GM23338 (cell line): ENCODE measurements around the gene UBE2S. TPM values are rescaled to one million over a fixed set of nuclear protein-coding genes. Genes with fewer than 3 reads are reported as not detected.

Source experiments
- ATAC-seq: fragments of 200-7000 bp; cut with Tn5 transposase; 3 replicates; pipeline ENCODE4 v1.9.1; 2020
- DNase-seq: peaks from one replicate; pipeline ENCODE4 v3.0.0-alpha.2; 2015; ENCODE audit warnings: low spot score
- H2AFZ ChIP-seq: fragments of 200-600 bp; sonication (generic); 2 replicates; pipeline ENCODE4 v1.8.0; 2016; ENCODE audit warnings: antibody characterized with exemption, mild to moderate bottlenecking, moderate library complexity
- H3F3A ChIP-seq: fragments of 200-600 bp; sonication (generic); replicated peaks from 2 replicates; pipeline ENCODE4 v1.8.0; 2017; ENCODE audit warnings: antibody characterized with exemption, mixed run types, low read depth
- H3K27ac ChIP-seq: fragments of 200-600 bp; sonication (generic); 2 replicates; pipeline ENCODE4 v1.6.1; 2016; ENCODE audit warnings: low read depth
- H3K27me3 ChIP-seq: fragments of 200-600 bp; sonication (generic); 2 replicates; pipeline ENCODE4 v1.8.0; 2016; ENCODE audit warnings: mild to moderate bottlenecking, mixed run types, moderate library complexity; ENCODE audit not compliant: insufficient read depth
- H3K36me3 ChIP-seq: fragments of 200-600 bp; sonication (generic); 2 replicates; pipeline ENCODE4 v1.8.0; 2016; ENCODE audit warnings: mild to moderate bottlenecking; ENCODE audit not compliant: insufficient read depth
- H3K4me1 ChIP-seq: fragments of 200-600 bp; sonication (generic); 2 replicates; pipeline ENCODE4 v1.8.0; 2016; ENCODE audit warnings: mild to moderate bottlenecking, moderate library complexity; ENCODE audit not compliant: insufficient read depth
- H3K4me2 ChIP-seq: fragments of 200-600 bp; sonication (generic); 2 replicates; pipeline ENCODE4 v1.7.1; 2017; ENCODE audit warnings: mixed run types
- H3K4me3 ChIP-seq: fragments of 200-600 bp; sonication (generic); 2 replicates; pipeline ENCODE4 v1.6.1; 2016; ENCODE audit warnings: mixed run types
- H3K79me2 ChIP-seq: fragments of 200-600 bp; sonication (generic); replicated peaks from 2 replicates; pipeline ENCODE4 v1.8.0; 2017; ENCODE audit warnings: mild to moderate bottlenecking; ENCODE audit not compliant: insufficient read depth
- H3K9me2 ChIP-seq: fragments of 200-600 bp; sonication (generic); 2 replicates; pipeline ENCODE4 v1.8.0; 2017; ENCODE audit not compliant: insufficient read depth
- H4K20me1 ChIP-seq: fragments of 200-600 bp; sonication (generic); replicated peaks from 2 replicates; pipeline ENCODE4 v1.8.0; 2017; ENCODE audit warnings: mild to moderate bottlenecking; ENCODE audit not compliant: insufficient read depth
- H3K27ac Mint-ChIP-seq: 2 replicates; pipeline ENCODE4 v1.8.0; 2020; ENCODE audit warnings: inconsistent platforms, mild to moderate bottlenecking, moderate library complexity, mixed read lengths
- H3K27me3 Mint-ChIP-seq: 3 replicates; pipeline ENCODE4 v1.8.0; 2022; ENCODE audit warnings: low read depth, mild to moderate bottlenecking, moderate library complexity, mixed read lengths, inconsistent platforms; ENCODE audit not compliant: insufficient read depth, poor library complexity
- H3K36me3 Mint-ChIP-seq: 3 replicates; pipeline ENCODE4 v1.8.0; 2021; ENCODE audit warnings: low read depth, mild to moderate bottlenecking, inconsistent platforms, moderate library complexity, mixed read lengths
- H3K4me1 Mint-ChIP-seq: 3 replicates; pipeline ENCODE4 v1.8.0; 2020; ENCODE audit warnings: mild to moderate bottlenecking, inconsistent platforms, mixed read lengths
- H3K4me3 Mint-ChIP-seq: 3 replicates; pipeline ENCODE4 v1.8.0; 2021; ENCODE audit warnings: moderate library complexity, mild to moderate bottlenecking, inconsistent platforms, mixed read lengths
- H3K9me3 Mint-ChIP-seq: 3 replicates; pipeline ENCODE4 v1.8.0; 2020; ENCODE audit warnings: moderate library complexity, mild to moderate bottlenecking, inconsistent platforms, mixed read lengths
- EZH2 ChIP-seq: fragments of 200-600 bp; sonication (generic); IDR thresholded peaks from one replicate; pipeline ENCODE4 v1.8.0; 2017; ENCODE audit warnings: antibody characterized with exemption, mild to moderate bottlenecking, low read depth; ENCODE audit not compliant: unreplicated experiment
- JUNB ChIP-seq: IDR thresholded peaks from one replicate; pipeline ENCODE4 v1.6.1; 2016; ENCODE audit warnings: antibody characterized with exemption; ENCODE audit not compliant: unreplicated experiment
- NANOG ChIP-seq: IDR thresholded peaks from 2 replicates; pipeline ENCODE4 v1.6.1; 2016; ENCODE audit warnings: antibody characterized with exemption, borderline replicate concordance
- STAT1 ChIP-seq: IDR thresholded peaks from one replicate; pipeline ENCODE4 v1.6.1; 2016; ENCODE audit warnings: antibody characterized with exemption; ENCODE audit not compliant: unreplicated experiment
- polyA plus RNA-seq: library from polyadenylated mRNA; unstranded; fragments of >200 nt; fragmentation: Nextera tagmentation; extraction: Ambion mirVana; gene quantifications from 2 replicates; pipeline ENCODE4 v1.2.1, GENCODE V29; 2016
- total RNA-seq: library from RNA; depleted of rRNA; stranded (reverse); fragments of >200 nt; shearing (Covaris generic); gene quantifications from 2 replicates; pipeline ENCODE4 v1.2.3, GENCODE V29; 2014
- TF ChIP-seq, protein P1 (sequence below), 2 experiments: fragments of 200-600 bp in 1 of 2; sonication (generic) in 1 of 2; conservative IDR thresholded peaks; 2 replicates each; pipeline versions ENCODE4 v1.5.1 to v1.6.1; 2016 to 2017; ENCODE audit warnings: antibody characterized with exemption in 2 of 2, low read depth in 2 of 2, mild to moderate bottlenecking in 2 of 2, moderate library complexity in 1 of 2
- TF ChIP-seq, protein P2 (sequence below): fragments of 250-450 bp; sonication (Bioruptor Pico); IDR thresholded peaks from 2 replicates; pipeline ENCODE4 v1.5.0; 2020; ENCODE audit warnings: mild to moderate bottlenecking, moderate library complexity

Gene UBE2S
- total and polyA plus RNA-seq, 2 experiments from 2014 or later: 363 to 533 TPM

DNA sequence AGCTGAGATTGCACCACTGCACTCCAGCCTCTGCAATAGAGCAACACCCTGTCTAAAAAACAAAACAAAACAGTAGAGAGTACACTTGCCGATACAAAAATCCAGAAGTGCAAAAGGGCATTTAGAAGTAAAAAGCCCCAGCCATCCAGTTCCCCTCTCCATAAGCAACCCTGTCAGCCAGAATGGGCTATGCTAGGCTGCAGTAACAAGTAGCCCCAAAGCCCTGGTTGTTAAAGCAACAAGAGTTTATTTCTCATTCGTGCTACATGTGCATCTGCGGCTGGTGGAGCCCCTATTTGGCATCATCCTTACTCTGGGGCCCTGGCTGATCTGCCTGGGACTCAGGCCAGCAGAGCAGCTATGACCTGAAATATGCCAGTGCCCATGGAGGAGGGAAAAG lies 16.9 kb upstream of the UBE2S start:
- no peak overlapping the region for H3K4me3 Mint-ChIP-seq
- H3K79me2 ChIP-seq: no peaks in the 10 kb centered on the region
- no peak for DNase-seq
- no peaks in the 10 kb centered on the region for H3K9me2 ChIP-seq
- H3K27ac Mint-ChIP-seq: no peak overlapping the region
- no peaks in the 10 kb centered on the region for H3F3A ChIP-seq
- peaks cover 12% of the 10 kb centered on the region for H3K27me3 Mint-ChIP-seq
- no peaks in the 10 kb centered on the region for H3K36me3 Mint-ChIP-seq
- peaks cover 10% of the 10 kb centered on the region; the same call in 2 of the 3 replicates for H3K9me3 Mint-ChIP-seq
- no peaks in the 10 kb centered on the region for H3K36me3 ChIP-seq
- TF ChIP-seq, protein P1, sequence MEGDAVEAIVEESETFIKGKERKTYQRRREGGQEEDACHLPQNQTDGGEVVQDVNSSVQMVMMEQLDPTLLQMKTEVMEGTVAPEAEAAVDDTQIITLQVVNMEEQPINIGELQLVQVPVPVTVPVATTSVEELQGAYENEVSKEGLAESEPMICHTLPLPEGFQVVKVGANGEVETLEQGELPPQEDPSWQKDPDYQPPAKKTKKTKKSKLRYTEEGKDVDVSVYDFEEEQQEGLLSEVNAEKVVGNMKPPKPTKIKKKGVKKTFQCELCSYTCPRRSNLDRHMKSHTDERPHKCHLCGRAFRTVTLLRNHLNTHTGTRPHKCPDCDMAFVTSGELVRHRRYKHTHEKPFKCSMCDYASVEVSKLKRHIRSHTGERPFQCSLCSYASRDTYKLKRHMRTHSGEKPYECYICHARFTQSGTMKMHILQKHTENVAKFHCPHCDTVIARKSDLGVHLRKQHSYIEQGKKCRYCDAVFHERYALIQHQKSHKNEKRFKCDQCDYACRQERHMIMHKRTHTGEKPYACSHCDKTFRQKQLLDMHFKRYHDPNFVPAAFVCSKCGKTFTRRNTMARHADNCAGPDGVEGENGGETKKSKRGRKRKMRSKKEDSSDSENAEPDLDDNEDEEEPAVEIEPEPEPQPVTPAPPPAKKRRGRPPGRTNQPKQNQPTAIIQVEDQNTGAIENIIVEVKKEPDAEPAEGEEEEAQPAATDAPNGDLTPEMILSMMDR (conservative IDR thresholded peaks at IDR 0.05; ENCODE audit: low read depth in 2 of 2): no peak
- TF ChIP-seq, protein P2, sequence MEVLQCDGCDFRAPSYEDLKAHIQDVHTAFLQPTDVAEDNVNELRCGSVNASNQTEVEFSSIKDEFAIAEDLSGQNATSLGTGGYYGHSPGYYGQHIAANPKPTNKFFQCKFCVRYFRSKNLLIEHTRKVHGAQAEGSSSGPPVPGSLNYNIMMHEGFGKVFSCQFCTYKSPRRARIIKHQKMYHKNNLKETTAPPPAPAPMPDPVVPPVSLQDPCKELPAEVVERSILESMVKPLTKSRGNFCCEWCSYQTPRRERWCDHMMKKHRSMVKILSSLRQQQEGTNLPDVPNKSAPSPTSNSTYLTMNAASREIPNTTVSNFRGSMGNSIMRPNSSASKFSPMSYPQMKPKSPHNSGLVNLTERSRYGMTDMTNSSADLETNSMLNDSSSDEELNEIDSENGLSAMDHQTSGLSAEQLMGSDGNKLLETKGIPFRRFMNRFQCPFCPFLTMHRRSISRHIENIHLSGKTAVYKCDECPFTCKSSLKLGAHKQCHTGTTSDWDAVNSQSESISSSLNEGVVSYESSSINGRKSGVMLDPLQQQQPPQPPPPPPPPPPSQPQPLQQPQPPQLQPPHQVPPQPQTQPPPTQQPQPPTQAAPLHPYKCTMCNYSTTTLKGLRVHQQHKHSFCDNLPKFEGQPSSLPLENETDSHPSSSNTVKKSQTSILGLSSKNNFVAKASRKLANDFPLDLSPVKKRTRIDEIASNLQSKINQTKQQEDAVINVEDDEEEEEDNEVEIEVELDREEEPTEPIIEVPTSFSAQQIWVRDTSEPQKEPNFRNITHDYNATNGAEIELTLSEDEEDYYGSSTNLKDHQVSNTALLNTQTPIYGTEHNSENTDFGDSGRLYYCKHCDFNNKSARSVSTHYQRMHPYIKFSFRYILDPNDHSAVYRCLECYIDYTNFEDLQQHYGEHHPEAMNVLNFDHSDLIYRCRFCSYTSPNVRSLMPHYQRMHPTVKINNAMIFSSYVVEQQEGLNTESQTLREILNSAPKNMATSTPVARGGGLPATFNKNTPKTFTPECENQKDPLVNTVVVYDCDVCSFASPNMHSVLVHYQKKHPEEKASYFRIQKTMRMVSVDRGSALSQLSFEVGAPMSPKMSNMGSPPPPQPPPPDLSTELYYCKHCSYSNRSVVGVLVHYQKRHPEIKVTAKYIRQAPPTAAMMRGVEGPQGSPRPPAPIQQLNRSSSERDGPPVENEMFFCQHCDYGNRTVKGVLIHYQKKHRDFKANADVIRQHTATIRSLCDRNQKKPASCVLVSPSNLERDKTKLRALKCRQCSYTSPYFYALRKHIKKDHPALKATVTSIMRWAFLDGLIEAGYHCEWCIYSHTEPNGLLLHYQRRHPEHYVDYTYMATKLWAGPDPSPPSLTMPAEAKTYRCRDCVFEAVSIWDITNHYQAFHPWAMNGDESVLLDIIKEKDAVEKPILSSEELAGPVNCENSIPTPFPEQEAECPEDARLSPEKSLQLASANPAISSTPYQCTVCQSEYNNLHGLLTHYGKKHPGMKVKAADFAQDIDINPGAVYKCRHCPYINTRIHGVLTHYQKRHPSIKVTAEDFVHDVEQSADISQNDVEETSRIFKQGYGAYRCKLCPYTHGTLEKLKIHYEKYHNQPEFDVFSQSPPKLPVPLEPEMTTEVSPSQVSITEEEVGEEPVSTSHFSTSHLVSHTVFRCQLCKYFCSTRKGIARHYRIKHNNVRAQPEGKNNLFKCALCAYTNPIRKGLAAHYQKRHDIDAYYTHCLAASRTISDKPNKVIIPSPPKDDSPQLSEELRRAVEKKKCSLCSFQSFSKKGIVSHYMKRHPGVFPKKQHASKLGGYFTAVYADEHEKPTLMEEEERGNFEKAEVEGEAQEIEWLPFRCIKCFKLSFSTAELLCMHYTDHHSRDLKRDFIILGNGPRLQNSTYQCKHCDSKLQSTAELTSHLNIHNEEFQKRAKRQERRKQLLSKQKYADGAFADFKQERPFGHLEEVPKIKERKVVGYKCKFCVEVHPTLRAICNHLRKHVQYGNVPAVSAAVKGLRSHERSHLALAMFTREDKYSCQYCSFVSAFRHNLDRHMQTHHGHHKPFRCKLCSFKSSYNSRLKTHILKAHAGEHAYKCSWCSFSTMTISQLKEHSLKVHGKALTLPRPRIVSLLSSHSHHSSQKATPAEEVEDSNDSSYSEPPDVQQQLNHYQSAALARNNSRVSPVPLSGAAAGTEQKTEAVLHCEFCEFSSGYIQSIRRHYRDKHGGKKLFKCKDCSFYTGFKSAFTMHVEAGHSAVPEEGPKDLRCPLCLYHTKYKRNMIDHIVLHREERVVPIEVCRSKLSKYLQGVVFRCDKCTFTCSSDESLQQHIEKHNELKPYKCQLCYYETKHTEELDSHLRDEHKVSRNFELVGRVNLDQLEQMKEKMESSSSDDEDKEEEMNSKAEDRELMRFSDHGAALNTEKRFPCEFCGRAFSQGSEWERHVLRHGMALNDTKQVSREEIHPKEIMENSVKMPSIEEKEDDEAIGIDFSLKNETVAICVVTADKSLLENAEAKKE (CRISPR knock-in tag): no peak
- no peak for TF ChIP-seq NANOG
- no peak for TF ChIP-seq JUNB
- no peak for TF ChIP-seq EZH2
- TF ChIP-seq STAT1: no peak
- ATAC-seq: no peak
- H3K4me1 Mint-ChIP-seq: peaks cover 6% of the 10 kb centered on the region
- H3K27me3 ChIP-seq: no peaks in the 10 kb centered on the region
- no peak overlapping the region for H3K4me3 ChIP-seq
- H2AFZ ChIP-seq: no peak overlapping the region
- 0 out of 2 replicates have a peak, but pooled peaks cover 7% of the 10 kb centered on the region for H3K4me1 ChIP-seq
- H3K4me2 ChIP-seq: no peak overlapping the region
- H4K20me1 ChIP-seq: no peaks in the 10 kb centered on the region
- no peak overlapping the region for H3K27ac ChIP-seq
